IMR-90 (cell line): ENCODE data around the gene PCMTD2. TPM values are rescaled to one million over a fixed set of nuclear protein-coding genes. Genes with fewer than 3 reads are reported as not detected.

Experiments used
- CEBPB ChIP-seq: IDR thresholded peaks from 2 replicates; pipeline ENCODE4 v1.6.1; 2012; ENCODE audit warnings: low read depth, low read length, improper control_type of control experiment
- NFE2L2 ChIP-seq: fragments of 150-350 bp; IDR thresholded peaks from 2 replicates; pipeline ENCODE4 v1.6.1; 2016; ENCODE audit warnings: low read depth, mild to moderate bottlenecking, low read length
- RFX5 ChIP-seq: IDR thresholded peaks from 2 replicates; pipeline ENCODE4 v1.8.0; 2012; ENCODE audit warnings: low read depth, mild to moderate bottlenecking, low read length, moderate library complexity
- polyA plus RNA-seq, 3 experiments: library from polyadenylated mRNA; depleted of rRNA; stranded (reverse); fragments of >200 nt; gene quantifications; 2 replicates each; pipeline ENCODE4 v1.2.3, GENCODE V29; 2012; ENCODE audit warnings: low replicate concordance in 1 of 3
- total RNA-seq: library from RNA; depleted of rRNA; stranded (reverse); fragments of >200 nt; gene quantifications from 2 replicates; pipeline ENCODE4 v1.2.3, GENCODE V29; 2012
- TF ChIP-seq, protein P1 (sequence below): fragments of 150-350 bp; IDR thresholded peaks from 2 replicates; pipeline ENCODE4 v1.6.1; 2017; ENCODE audit warnings: mild to moderate bottlenecking, antibody characterized with exemption, low read length, low read depth

The PCMTD2 gene
- total and polyA plus RNA-seq, 2 of the 4 experiments (the other 2 are of a cell fraction) = 23.6 to 28.3 TPM

DNA sequence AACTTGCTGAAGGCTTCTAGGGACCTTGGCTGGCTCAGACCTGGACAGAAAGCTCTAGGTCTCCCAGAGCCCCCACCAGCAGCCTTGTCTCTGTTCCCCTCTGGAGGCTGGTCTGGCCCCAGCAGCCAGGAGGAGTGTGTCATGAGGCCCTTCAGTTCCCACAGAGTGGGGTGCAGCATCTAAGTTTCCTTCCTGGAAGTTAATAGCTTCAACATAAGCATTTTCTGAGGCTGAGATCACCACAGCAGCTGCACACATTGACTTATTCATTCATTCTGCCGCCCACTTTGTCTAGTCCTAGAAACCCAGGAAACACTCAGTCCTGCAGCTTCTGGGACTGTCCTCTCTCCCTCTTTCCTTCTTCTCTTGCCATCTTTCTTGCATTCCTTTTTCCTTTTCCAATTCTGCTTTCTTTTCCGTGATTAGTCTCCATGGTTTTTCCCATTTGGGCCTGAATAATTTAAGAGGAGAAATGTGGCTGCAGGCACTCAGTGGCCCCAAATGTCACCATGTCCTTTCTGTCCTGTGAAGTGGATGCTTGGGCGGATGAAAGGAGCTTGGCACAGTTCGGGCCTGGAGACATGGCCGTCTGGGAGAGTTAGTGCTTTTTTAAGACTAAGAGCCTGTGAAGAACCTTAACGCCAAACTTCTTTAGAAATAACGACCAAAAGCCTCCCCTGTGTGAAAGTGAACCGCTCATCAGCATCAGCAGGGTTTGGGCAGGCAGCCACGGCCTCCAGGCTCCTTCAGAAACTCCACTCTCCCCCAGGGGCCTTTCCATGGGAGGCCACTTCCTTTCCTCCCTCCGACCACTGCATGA lies 31.0 kb upstream of the PCMTD2 start (continued):
- TF ChIP-seq, protein P1, sequence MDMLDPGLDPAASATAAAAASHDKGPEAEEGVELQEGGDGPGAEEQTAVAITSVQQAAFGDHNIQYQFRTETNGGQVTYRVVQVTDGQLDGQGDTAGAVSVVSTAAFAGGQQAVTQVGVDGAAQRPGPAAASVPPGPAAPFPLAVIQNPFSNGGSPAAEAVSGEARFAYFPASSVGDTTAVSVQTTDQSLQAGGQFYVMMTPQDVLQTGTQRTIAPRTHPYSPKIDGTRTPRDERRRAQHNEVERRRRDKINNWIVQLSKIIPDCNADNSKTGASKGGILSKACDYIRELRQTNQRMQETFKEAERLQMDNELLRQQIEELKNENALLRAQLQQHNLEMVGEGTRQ = peak; percentile 54; the same call in 1 of the 2 replicates
- TF ChIP-seq RFX5 = no peak
- TF ChIP-seq CEBPB = no peak
- no peak for TF ChIP-seq NFE2L2
